ACC112 (cell line): ENCODE results near the gene SIAE.
A peak's percentile ranks its signal among the peaks of the same experiment; 100 is the strongest.

ENCODE experiments used
- H2AFZ ChIP-seq: fragments of 200-600 bp; sonication (generic); one replicate; pipeline ENCODE4 v1.6.0; 2017; ENCODE audit warnings: antibody characterized with exemption, low read length; ENCODE audit not compliant: unreplicated experiment
- H3K27ac ChIP-seq: fragments of 200-600 bp; sonication (generic); 2 replicates; pipeline ENCODE4 v1.5.1; 2014; ENCODE audit warnings: low read depth, mild to moderate bottlenecking, antibody characterized with exemption, low read length, moderate library complexity
- H3K27me3 ChIP-seq: fragments of 200-600 bp; sonication (generic); 2 replicates; pipeline ENCODE4 v1.6.1; 2014; ENCODE audit warnings: mild to moderate bottlenecking, antibody characterized with exemption, low read length, moderate library complexity, mixed read lengths; ENCODE audit not compliant: insufficient read depth
- H3K36me3 ChIP-seq: fragments of 200-600 bp; sonication (generic); 2 replicates; pipeline ENCODE4 v1.6.1; 2016; ENCODE audit warnings: mild to moderate bottlenecking, antibody characterized with exemption, low read length, moderate library complexity, mixed read lengths; ENCODE audit not compliant: insufficient read depth
- H3K4me1 ChIP-seq: fragments of 200-600 bp; sonication (generic); one replicate; pipeline ENCODE4 v1.6.1; 2016; ENCODE audit warnings: low read length, mixed read lengths; ENCODE audit not compliant: insufficient read depth, unreplicated experiment, control insufficient read depth
- H3K4me3 ChIP-seq: fragments of 200-600 bp; sonication (generic); 2 replicates; pipeline ENCODE4 v1.5.1; 2014; ENCODE audit warnings: mild to moderate bottlenecking, low read depth, low read length
- H3K79me2 ChIP-seq: fragments of 200-600 bp; sonication (generic); one replicate; pipeline ENCODE4 v1.6.0; 2016; ENCODE audit warnings: low read length; ENCODE audit not compliant: control insufficient read depth, unreplicated experiment, insufficient read depth

The SIAE gene

GRCh38 chr11:124627546-124627945, 46.0 kb downstream of the SIAE start:
- H3K27ac ChIP-seq: no peak overlapping the region
- H2AFZ ChIP-seq: no peak overlapping the region
- peaks cover 43% of the 10 kb centered on the region for H3K36me3 ChIP-seq
- peaks cover 3% of the 10 kb centered on the region for H3K4me1 ChIP-seq
- peaks cover 28% of the 10 kb centered on the region for H3K79me2 ChIP-seq
- H3K27me3 ChIP-seq: no peaks in the 10 kb centered on the region
- no peak overlapping the region for H3K4me3 ChIP-seq

GRCh38 chr11:124625504-124626168, 47.9 kb downstream of the SIAE start:
- Histone ChIP-seq H3K27me3 (peaks cover 3% of the 10 kb centered on the region; the same call in 1 of the 2 replicates), H2AFZ (no peak overlapping the region), H3K79me2 (peaks cover 28% of the 10 kb centered on the region), H3K36me3 (peaks cover 28% of the 10 kb centered on the region), H3K4me3 (no peak overlapping the region), H3K27ac (no peak overlapping the region), H3K4me1 (peaks cover 3% of the 10 kb centered on the region)

GRCh38 chr11:124623861-124624525, 49.5 kb downstream of the SIAE start:
- Histone ChIP-seq H3K4me1 (peaks cover 3% of the 10 kb centered on the region), H3K27me3 (peaks cover 20% of the 10 kb centered on the region), H2AFZ (no peak overlapping the region), H3K27ac (peak overlapping the region; percentile 87), H3K4me3 (peak overlapping the region; percentile 89), H3K79me2 (peaks cover 28% of the 10 kb centered on the region), H3K36me3 (peaks cover 18% of the 10 kb centered on the region)

GRCh38 chr11:124622531-124623451, 50.7 kb downstream of the SIAE start, which contains the start of gene TBRG1:
Gene TBRG1 (plus strand): TSS chr11:124622864. CDS start chr11:124623084, 220 bp downstream.
- Histone ChIP-seq H3K27ac (peak within 1 kb of the TSS; percentile 87), H3K4me1 (peaks cover 3% of the 10 kb centered on the region), H3K79me2 (peaks cover 28% of the 10 kb centered on the region), H3K36me3 (peaks cover 18% of the 10 kb centered on the region), H3K4me3 (peak within 1 kb of the TSS; percentile 89), H2AFZ (peak within 1 kb of the TSS; percentile 92), H3K27me3 (peaks cover 31% of the 10 kb centered on the region)

- no peak overlapping the region for H3K27ac ChIP-seq
- H3K79me2 ChIP-seq: peaks cover 11% of the 10 kb centered on the region
- H3K27me3 ChIP-seq: peaks cover 59% of the 10 kb centered on the region
- H3K4me3 ChIP-seq: no peak overlapping the region
- H3K4me1 ChIP-seq: peaks cover 2% of the 10 kb centered on the region
- H2AFZ ChIP-seq: no peak overlapping the region
- H3K36me3 ChIP-seq: no peaks in the 10 kb centered on the region
Measured at GRCh38 chr11:124618863-124619262, 54.7 kb downstream of the SIAE start.

GRCh38 chr11:124612567-124613246, 60.8 kb downstream of the SIAE start:
- no peaks in the 10 kb centered on the region for H3K4me1 ChIP-seq
- no peak overlapping the region for H2AFZ ChIP-seq

GRCh38 chr11:124612045-124612444, 61.5 kb downstream of the SIAE start:
- Histone ChIP-seq H2AFZ (no peak overlapping the region), H3K79me2 (no peaks in the 10 kb centered on the region), H3K4me3 (no peak overlapping the region), H3K36me3 (no peaks in the 10 kb centered on the region), H3K4me1 (no peaks in the 10 kb centered on the region), H3K27me3 (peaks cover 38% of the 10 kb centered on the region), H3K27ac (no peak overlapping the region)

More at GRCh38 chr11:124612567-124613246, 60.8 kb downstream of the SIAE start:
- Histone ChIP-seq H3K27me3 (peaks cover 44% of the 10 kb centered on the region), H3K4me3 (no peak overlapping the region), H3K27ac (no peak overlapping the region), H3K36me3 (no peaks in the 10 kb centered on the region), H3K79me2 (no peaks in the 10 kb centered on the region)

- Histone ChIP-seq H2AFZ (no peak within 1 kb of the TSS), H3K4me1 (no peaks in the 10 kb centered on the region)
Measured at GRCh38 chr11:124611064-124611463, 62.5 kb downstream of the SIAE start, which contains the start of gene PANX3. Gene PANX3 (plus strand): TSS chr11:124611428. CDS start chr11:124611557, 129 bp downstream.

GRCh38 chr11:124610295-124610694, 63.2 kb downstream of the SIAE start:
- H3K27ac ChIP-seq: no peak overlapping the region
- no peaks in the 10 kb centered on the region for H3K79me2 ChIP-seq
- no peak overlapping the region for H2AFZ ChIP-seq
- H3K4me1 ChIP-seq: no peaks in the 10 kb centered on the region
- no peak overlapping the region for H3K4me3 ChIP-seq
- H3K27me3 ChIP-seq: peaks cover 23% of the 10 kb centered on the region
- no peaks in the 10 kb centered on the region for H3K36me3 ChIP-seq

More at GRCh38 chr11:124611064-124611463, 62.5 kb downstream of the SIAE start, which contains the start of gene PANX3:
- Histone ChIP-seq H3K4me3 (no peak within 1 kb of the TSS), H3K36me3 (no peaks in the 10 kb centered on the region), H3K27ac (no peak within 1 kb of the TSS), H3K27me3 (peaks cover 28% of the 10 kb centered on the region), H3K79me2 (no peaks in the 10 kb centered on the region)

- no peaks in the 10 kb centered on the region for H3K36me3 ChIP-seq
- H3K79me2 ChIP-seq: no peaks in the 10 kb centered on the region
- no peak overlapping the region for H3K27ac ChIP-seq
- H3K27me3 ChIP-seq: peaks cover 10% of the 10 kb centered on the region; the same call in 1 of the 2 replicates
- no peak overlapping the region for H2AFZ ChIP-seq
- no peaks in the 10 kb centered on the region for H3K4me1 ChIP-seq
- H3K4me3 ChIP-seq: no peak overlapping the region
Measured at GRCh38 chr11:124608147-124608546, 65.4 kb downstream of the SIAE start.
